ENCODE measurements around the gene CACNA1B.
"Not testable (repeated sequence)": the region's sequence is repeated elsewhere in the genome, so short reads cannot be mapped to it uniquely, and the experiment has no call there.

Gene CACNA1B

GRCh38 chr9:137877506-137878122 lies at the start of gene CACNA1B:
TSS of gene CACNA1B (plus strand) at chr9:137877782. CDS start at chr9:137877934, 152 bp downstream.
- not testable (repeated sequence) for DNase-seq (ENCODE audit: low read depth)

- DNase-seq (ENCODE audit: low read depth), result no peak
Measured at GRCh38 chr9:137827908-137828526, 49.6 kb upstream of the CACNA1B start.

- DNase-seq (ENCODE audit: low read depth), result no peak
Measured at GRCh38 chr9:137828527-137829259, 48.9 kb upstream of the CACNA1B start.

- DNase-seq (ENCODE audit: low read depth), result no peak
Measured at GRCh38 chr9:137829260-137829996, 48.2 kb upstream of the CACNA1B start.

GRCh38 chr9:137832191-137832700 lies 45.3 kb upstream of the CACNA1B start:
- no peak for DNase-seq (ENCODE audit: low read depth)

- no peak for DNase-seq (ENCODE audit: low read depth)
Measured at GRCh38 chr9:137832830-137833590, 44.6 kb upstream of the CACNA1B start.

GRCh38 chr9:137833721-137834613 lies 43.6 kb upstream of the CACNA1B start:
- no peak for DNase-seq (ENCODE audit: low read depth)

- no peak for DNase-seq (ENCODE audit: low read depth)
Measured at GRCh38 chr9:137834846-137835546, 42.6 kb upstream of the CACNA1B start.

- no peak for DNase-seq (ENCODE audit: low read depth)
Measured at GRCh38 chr9:137836151-137836830, 41.3 kb upstream of the CACNA1B start.

- DNase-seq (ENCODE audit: low read depth), result no peak
Measured at GRCh38 chr9:137836831-137837241, 40.7 kb upstream of the CACNA1B start.

- DNase-seq (ENCODE audit: low read depth), result no peak
Measured at GRCh38 chr9:137837345-137838278, 40.0 kb upstream of the CACNA1B start.

GRCh38 chr9:137838576-137838975 lies 39.0 kb upstream of the CACNA1B start:
- DNase-seq (ENCODE audit: low read depth), result no peak

GRCh38 chr9:137843355-137843754 lies 34.2 kb upstream of the CACNA1B start:
- DNase-seq (ENCODE audit: low read depth), result no peak

GRCh38 chr9:137851516-137852267 lies 25.9 kb upstream of the CACNA1B start:
- no peak for DNase-seq (ENCODE audit: low read depth)

- DNase-seq (ENCODE audit: low read depth), result no peak
Measured at GRCh38 chr9:137853392-137853995, 24.1 kb upstream of the CACNA1B start.

- DNase-seq (ENCODE audit: low read depth), result no peak
Measured at GRCh38 chr9:137860361-137860760, 17.2 kb upstream of the CACNA1B start.

- DNase-seq (ENCODE audit: low read depth), result no peak
Measured at GRCh38 chr9:137865581-137866145, 11.9 kb upstream of the CACNA1B start.

Measured in activated T-helper 9 cell treated with anti-CD3 and anti-CD28 coated beads, Interleukin-2, amount 50 U/mL, for 16 hours (primary cell).